Pulmonary artery endothelial cell (primary cell): ENCODE data around the gene PCGF5. TPM values are rescaled to one million over a fixed set of nuclear protein-coding genes. Genes with fewer than 3 reads are reported as not detected.
A peak's percentile ranks its signal among the peaks of the same experiment; 100 is the strongest.
"Not testable (repeated sequence)": the region's sequence is repeated elsewhere in the genome, so short reads cannot be mapped to it uniquely, and the experiment has no call there.

Experiments
- DNase-seq: peaks from one replicate; pipeline ENCODE4 v3.0.0-alpha.2; 2011; ENCODE audit warnings: low read depth, low spot score
- total RNA-seq: library from RNA; depleted of rRNA; stranded (reverse); fragments of >200 nt; gene quantifications from 2 replicates; pipeline ENCODE4 v1.2.3, GENCODE V29; 2014

Gene PCGF5
- total RNA-seq, 1 donor from 2014 or later = 26.2 TPM

DNA sequence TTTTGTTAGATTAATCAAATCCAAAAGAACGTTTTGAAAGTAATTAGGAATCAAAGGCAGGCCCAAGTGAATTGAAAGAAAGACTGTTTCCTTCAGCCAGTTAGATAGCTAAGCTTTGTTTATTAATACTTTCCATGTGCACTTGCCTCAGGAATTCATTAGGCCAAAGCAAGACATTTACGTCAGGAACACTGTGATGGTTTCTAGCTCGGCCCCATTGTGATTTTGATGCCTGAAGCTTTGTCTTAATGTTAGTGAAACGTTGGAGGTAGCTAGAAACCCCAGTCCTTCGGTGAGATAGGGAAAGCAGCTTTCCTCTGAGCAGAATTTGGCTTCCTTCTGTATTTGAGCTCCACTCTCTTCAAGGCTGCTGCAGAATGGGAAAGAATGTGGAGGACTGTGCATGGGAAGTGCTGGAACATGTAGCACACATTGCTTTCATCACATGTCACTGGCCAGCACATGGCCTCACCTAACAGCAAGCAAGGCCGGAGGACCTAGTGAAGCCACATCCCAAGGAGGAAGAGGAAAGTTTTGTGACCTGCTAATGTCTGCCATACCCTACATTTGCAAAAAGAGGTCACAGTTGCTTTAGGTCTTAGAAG lies 64.1 kb downstream of the PCGF5 start:
- DNase-seq = no peak

DNA sequence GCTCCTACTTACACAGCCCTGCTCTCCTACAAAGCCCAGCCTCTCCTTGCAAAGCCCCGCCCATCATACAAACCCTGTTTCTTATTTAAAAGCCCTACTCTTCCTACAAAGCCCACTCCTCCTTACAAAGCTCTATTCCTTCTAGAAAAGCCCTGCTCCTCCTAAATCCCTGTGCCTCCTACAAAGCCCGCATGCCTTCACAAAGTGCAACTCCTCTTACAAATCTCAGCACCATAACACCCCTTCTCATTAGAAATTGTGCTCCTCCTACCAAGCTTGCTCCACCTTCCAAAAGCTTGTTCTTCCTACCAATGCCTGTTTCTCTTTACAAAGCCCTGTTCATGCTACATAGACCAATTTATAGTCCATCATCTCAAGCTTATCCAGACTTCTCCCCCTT lies 66.1 kb downstream of the PCGF5 start:
- DNase-seq = no peak

DNA sequence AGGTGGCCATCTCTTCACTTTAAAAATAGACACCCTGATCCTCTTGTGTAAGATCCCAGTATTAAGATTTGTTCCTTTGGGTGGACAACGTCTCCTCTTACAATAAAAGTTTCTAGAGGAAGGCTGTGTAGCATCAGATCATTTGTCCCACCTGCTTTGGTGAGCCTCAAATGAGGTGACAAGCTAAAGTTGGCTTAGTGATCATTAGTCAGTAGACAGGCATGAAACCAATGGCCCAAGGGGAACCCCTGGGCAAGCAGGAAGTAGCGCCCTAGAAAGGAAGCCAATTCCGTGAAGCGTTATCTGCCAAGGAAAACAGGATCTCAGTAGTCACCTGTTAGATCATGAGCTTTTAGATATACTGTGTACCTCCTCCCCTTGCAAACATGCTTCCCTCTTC lies 66.8 kb downstream of the PCGF5 start:
- DNase-seq = no peak

DNA sequence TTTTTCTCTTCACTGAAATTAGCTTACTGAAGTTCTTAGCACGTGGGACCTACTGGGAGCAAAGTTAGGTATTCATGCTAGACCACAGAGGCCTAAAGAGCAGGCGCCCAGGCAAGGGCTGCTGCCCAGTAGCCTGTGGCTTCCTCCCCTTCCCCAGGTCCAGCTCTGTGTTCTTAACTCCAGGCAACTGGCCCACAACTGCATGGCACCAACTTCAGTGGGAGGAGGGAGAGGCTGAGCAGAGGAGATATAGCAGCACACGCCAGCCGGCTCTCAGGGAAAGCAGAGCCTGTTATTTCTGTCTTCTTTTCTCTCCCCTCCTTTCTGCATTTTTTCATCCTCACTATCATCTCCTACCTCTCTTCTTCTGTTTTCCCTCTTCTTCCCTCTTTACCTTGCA lies 67.4 kb downstream of the PCGF5 start:
- no peak for DNase-seq

DNA sequence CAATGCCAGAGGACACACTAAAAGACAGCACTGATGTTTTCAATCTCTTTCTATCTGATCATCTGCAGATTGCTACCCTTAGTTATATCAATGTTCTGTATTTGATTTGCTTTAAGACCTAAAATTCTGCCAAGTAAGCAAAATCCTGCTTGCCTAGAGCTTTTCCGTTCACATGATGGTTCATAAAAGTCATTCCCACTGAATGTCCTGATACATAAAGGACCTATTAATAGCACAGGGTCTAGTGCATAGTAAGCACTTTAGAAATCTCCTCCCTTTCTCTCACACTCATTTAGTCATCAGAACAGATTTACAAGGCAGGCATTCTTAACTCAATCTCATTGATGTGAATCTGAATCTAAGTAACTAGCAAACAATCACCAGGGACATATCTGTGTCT lies 68.8 kb downstream of the PCGF5 start:
- DNase-seq = no peak

DNA sequence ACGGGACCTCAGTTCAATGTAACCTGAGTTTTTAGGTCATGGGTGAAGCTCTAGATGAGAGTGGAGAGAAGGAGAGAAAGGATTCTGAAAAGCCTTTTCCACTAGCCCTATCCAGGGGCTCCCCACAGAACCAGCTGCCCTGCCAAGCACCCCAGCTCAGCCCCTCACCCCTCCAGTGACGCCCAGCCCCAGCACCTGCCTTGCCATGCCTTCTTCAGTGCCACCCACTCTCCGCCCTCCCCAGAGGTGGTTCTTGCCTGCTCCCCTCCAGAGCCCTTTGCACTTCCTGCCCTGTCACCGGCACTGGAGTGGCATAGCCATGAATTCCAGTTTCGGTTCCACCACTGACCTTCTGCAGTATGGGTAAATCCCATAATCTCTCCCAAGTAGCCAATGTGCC lies 70.1 kb downstream of the PCGF5 start:
- no peak for DNase-seq

DNA sequence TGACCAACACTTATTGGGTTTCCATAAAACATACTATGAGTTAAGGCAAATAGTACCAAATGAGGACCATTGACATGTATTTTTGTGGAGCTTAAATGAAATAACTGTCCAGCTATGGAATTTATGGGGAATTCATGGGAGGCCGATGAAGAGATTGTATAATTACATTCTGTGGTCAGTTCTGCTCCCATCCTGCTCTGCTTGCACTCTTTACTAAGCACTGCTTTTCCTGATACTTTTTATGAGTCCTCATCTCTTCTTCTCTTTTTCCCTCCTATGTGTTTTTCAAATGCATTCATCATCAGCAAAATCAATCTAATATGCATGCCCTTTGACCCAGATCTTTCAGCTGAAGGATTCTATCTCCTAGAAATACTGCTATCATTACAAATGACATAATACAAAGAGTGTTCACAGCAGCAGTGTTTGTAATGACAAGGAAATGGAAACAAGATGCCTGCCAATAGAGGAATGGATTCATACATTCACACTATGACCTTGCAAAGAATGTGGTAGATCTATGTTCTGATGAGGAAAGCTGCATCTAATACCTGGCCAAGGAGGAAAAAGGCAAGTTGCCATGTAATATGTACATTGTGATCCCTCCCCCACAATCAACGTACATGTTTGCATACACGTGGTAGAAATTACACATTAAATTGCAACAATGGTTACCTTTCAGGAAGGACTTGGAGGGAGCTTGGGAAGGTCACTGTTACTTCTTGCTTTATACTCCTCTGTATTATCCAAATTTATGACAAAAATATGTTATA lies 73.9 kb downstream of the PCGF5 start:
- no peak for DNase-seq

DNA sequence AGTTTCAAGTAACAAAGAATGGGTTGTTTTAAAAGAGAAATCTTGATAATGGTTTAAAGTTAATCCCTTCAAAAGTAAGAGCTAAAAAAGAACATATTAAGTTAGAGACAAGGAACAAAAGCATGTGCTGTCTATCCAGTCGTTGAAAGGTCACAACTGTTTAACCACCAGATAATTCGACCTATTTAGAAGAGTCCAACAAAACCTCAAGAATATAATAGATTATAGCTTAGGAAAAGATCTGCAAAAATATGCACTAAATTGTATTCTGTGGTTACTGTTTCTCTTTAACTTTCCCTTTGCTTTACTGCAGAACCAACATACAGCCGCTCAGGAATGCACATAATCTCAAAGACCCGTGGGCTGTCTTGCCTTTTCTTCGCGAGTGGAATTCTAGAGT lies 74.9 kb downstream of the PCGF5 start:
- no peak for DNase-seq

DNA sequence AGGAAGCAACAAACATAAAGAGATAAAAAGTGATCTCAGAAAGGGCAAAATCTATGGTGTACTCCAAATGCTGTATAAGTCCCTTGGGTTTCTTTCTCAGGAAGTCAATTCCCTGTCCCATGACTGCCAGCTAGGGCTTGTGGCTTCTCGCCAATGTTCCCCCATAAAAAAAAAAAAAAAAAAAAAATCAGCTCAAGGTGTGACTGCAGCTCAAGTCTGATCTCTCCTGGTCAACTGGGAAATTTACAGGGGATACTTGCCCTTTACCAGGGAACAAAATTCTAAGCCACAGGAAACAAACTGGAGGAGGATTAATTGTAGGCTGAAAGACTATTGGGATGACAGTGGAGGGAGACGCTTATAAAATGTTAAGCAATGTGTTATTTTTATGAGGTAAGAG lies 76.0 kb downstream of the PCGF5 start:
- DNase-seq = no peak

DNA sequence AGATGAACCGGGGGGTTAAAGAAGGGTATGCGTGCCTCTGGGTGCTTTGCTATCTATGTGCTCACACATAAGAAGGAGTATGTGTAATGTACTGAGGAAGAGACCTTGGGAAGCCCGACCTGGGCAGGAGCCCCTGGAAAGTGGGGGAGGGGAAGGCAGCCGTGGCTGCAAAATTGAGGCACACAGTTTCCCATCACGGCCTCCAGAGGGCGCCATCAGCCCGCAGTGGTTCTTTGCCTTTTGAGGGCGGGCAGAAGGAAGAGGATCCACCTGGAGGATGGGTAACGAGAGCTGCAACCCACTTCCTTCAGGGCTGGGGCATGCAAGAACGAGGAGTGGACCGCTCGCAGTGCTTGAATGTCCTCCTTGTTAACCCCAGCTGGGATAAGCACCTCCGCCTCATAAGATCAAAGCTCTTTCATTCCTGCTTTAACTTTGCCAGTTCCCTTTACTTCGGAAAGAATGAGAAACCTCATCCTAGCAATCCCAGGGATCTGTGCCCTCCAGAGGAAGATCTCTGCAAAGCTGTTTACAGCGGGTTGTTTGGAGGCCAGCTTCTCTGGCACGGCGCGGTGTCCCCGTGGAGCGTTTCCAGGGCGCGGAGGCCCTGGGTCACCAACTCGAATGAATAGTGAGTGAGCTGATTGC lies 77.9 kb downstream of the PCGF5 start:
- peak; percentile 7 for DNase-seq

DNA sequence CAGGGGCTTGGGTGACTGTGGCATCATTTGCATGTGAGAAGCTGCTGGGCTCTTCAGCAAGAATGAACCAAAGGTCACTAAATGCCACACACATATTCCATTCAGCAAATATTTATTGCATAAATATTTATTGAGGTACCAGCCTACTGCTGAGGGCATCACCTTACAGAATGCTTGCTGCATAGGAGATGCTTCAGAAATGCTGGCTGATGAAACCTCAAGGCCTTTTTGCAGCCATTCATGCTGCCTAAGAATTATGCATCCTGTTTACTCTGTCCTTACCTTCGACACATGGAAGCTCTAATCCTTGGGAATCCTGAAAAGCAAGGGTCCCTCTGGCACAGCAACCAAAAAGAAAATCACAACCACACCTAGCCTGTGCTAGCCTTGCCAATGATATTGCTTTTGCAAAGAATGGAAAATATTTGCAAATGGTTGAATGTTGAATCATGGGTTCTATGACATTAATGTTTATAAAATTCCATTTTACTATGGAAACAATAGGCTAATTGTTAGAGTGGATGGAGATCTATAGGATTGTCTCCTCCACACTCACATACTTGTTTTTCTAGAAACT lies 79.6 kb downstream of the PCGF5 start:
- DNase-seq = no peak

DNA sequence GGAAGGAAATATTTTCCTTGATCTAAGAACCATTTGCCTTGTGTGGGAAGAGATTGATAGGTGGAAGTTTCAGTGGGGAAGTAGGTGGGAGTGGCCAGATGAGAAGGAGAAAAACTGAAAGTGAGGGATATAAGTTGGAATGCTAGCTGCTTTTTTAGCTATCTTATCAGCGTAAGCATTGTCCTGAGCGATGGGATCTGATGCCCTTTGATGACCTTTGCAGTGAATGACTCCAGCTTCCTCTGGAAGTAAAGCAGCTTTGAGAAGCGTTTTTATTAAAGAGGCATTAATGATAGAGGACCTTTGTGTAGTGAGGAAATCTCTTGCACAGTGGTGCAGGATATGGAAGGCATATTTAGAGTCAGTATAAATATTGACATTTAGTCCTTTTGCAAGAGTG lies 82.5 kb downstream of the PCGF5 start:
- DNase-seq = not testable (repeated sequence)

DNA sequence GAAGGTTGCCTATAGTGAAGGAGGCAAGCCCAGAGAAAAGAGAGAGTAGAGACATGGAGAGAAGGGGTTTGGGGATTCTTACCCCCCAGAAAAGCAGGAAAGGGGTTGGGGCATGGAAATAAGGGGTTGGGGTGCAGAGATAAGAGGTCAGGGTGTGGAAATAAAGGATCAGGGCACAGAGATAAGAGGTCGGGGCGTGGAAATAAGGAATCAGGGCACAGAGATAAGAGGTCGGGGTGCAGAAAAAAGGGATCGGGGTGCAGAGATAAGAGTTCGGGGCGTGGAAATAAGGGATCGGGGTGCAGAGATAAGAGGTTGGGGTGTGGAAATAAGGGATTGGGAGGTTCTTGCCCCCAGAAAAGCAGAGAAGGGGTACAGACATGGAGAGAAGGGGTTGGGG lies 85.5 kb downstream of the PCGF5 start:
- DNase-seq = not testable (repeated sequence)

DNA sequence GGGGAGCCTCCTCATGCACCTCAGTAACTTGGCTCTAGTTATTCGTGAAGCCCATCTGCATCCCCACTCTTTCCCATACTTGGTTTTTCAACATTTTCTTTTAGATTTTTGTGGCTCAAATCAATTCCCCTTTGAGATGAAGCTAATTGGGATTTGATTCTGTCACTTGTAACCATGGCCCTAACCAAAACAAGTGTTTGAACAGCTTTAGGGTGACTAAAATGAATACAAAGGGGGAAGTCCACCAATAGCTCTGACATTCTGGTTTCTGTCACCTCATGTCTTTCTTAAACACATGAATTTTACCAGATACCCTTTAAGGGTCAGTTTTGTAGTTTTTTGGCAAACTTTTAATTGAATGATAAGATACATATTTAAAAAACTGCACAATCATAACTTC lies 87.0 kb downstream of the PCGF5 start:
- no peak for DNase-seq

DNA sequence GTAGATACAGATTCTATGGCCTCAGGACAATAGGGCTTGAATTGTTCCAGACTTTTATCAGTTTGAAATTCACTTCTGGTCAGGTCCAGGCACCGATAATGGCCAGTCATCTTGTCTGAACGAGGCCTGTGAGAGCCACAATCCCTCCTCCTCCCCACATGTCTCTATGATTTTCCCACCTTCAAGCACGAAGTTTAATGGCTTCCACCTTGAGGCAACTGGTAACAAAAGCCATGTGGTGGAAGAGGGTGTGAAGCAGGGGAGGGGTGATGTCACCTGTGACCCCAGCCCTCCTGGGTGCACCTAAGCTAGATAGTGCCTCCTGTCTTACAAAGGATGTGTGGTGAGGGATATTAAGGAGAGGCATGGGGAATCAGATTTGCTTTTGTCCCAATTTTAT lies 89.2 kb downstream of the PCGF5 start:
- DNase-seq = no peak

DNA sequence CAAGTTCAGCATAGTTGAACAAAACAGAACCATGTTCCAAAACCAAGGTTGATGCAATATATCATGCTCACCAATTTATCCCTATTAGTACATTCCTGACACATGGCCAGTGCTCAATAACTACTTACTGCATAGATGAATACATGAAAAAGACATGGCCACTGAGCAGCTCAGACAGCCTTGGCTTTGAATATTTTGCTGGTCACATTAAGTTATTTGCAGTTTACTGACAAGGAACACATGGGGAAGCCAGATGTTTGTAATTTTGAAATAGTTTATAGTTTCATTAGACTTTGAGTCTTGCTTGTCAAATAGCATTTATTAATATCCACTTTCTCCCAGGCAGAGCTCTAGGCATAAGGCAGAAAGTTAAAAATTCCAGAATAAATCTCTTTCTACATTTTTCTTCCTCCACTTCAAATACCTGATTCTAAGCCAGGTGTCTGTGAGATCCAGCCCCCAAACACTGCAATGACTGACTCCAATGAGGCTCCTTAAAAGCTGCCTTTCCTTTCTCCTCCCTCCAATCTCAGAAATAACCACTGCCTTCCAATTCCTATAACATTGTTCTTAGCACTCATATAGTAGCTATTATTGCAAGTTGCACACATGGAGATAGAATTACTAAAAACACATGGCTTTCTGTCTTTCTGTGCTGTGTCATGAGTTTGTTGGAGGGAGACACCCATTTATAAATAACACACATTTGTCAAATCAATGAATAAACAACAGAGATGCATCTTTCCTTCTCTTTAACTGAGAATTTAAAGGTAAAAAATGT lies 91.3 kb downstream of the PCGF5 start:
- DNase-seq = no peak

DNA sequence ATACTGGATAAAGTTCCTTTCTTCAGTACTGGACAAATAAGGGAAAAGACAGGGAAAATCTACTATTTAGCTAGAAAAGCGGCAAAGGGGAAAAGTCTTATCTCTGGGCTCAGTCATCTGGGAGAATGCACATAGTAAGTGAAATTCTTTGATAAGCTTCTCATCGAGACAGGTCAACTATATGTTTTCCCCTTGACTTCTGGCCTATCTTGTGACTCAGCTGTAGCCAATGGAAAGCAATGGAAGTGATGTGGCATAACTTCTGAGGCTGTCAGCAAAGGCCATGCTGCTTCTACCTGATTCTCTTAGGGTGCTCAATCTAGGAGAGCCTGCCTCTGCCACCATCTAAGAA lies 91.9 kb downstream of the PCGF5 start:
- DNase-seq = no peak

DNA sequence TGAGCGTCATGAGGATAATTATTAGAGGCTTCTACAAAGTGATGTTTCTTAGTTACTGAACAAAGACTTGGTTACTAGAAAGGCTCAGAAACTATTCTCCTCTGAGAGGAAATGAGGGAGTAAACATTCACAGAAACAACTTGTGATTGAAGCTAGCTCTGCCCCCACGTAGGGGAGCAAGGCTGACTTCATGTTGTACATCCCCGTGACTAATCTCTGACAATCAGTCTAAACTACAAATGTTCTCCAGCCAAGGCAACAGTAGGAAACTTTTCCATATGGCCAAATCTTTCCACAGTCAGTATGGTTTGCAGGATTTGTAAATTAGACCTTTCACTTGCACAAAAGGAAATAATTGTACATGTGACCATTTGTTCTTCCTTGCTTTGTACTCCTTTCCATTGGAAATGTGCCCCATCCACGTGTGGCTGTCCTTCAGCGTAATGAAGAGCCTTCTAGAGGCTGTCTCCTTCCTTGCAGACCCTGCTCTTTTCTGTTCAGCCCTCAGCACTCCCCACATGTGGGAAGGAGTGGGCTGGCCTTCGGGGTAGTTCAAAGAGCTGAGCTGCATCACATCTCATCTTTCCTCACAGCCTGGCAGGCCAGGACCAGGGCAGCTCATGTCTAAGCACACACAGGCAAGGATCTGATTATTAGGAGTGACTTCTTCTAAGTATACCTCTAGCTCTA lies 93.5 kb downstream of the PCGF5 start:
- no peak for DNase-seq

DNA sequence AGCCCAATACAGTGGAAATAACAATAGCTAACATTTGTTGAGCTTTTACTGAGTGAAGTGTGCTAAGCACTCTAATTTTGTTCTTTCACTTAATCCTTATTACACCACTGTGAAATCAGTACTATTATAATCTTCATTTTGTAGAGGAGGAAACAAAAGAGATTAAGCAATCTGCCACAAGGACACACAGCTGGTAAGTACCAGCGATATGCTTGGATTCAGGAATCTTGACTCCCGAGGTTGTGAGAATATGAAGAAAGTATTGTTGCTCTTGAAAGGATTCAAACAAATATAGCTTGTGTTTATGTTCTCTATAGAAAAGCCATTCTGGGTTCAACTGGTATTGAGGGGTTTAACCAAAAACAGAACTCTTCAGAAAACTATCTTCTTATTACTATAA lies 96.0 kb downstream of the PCGF5 start:
- DNase-seq = no peak

DNA sequence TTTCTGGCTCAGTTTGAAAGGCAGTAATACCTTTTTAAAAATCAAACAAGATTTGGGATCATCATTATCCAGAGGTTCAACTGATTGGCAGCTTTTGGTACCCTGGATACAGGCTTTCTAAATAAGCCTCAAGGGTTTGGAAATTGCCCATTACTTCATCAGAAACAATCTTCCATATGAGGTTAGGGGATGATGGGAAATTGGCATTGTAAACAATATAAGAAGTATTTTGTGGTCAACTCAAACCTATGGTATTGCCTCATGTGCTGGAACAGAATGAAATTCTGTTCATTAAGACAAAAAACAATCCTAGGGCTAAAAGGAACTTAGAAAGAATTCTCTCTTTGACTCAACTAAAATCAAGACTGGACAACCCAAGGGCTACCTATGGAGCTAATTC lies 97.1 kb downstream of the PCGF5 start:
- DNase-seq = no peak

DNA sequence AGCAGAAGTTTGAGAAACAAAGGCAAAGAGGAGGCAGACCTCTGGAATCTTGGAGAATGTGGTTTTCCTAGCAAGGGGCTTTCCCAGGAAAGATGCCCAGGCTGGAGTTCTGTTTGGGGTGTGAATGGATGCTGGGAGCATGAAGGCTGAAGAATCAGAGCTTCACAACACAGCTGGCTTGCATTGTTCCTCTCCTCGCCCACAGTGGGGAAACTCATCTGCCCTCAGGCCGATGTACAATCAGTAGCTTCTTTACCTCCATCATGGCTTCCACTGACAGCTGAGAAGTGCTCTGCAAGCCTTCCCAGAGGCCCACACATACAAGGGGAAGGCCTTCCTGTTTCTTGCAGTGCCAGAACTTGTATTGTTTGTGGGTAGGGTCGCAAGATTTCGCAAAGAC lies 98.9 kb downstream of the PCGF5 start:
- no peak for DNase-seq
